PC-9 (cell line): ENCODE results near the gene COMMD9. TPM values are rescaled to one million over a fixed set of nuclear protein-coding genes. Genes with fewer than 3 reads are reported as not detected.

Experiments used
- BruUV-seq: library from RNA; stranded (reverse); fragments of 400-500 nt; replicated peaks from 2 replicates; lab custom pipeline; 2021; lab: Mats Ljungman, UMichigan
- CTCF ChIA-PET: fragments of 300-600 bp; sonication (Branson Sonifier 250); formaldehyde crosslinking; loops from one replicate; lab custom pipeline; 2022; ENCODE audit warnings: antibody characterized with exemption; lab: Charles Lee
- POLR2A ChIA-PET: fragments of 300-600 bp; sonication (Branson Sonifier 250); formaldehyde crosslinking; loops from one replicate; lab custom pipeline; 2022; ENCODE audit warnings: antibody characterized with exemption; ENCODE audit not compliant: unreplicated experiment; lab: Charles Lee
- DNase-seq, 2 experiments: peaks; one replicate each; pipeline versions ENCODE4 v3.0.0 to v3.0.0-alpha.2; 2015 to 2022; ENCODE audit warnings: mixed read lengths in 1 of 2
- H2AFZ ChIP-seq: fragments of 200-600 bp; sonication (generic); 2 replicates; pipeline ENCODE4 v1.8.1; 2017; ENCODE audit warnings: antibody characterized with exemption
- H3F3A ChIP-seq: fragments of 200-600 bp; sonication (generic); 2 replicates; pipeline ENCODE4 v1.8.1; 2017; ENCODE audit warnings: antibody characterized with exemption, mild to moderate bottlenecking, low read depth; ENCODE audit not compliant: insufficient read depth
- H3K27ac ChIP-seq: fragments of 200-600 bp; sonication (generic); 2 replicates; pipeline ENCODE4 v1.6.1; 2016; ENCODE audit warnings: mixed run types
- H3K27me3 ChIP-seq: fragments of 200-600 bp; sonication (generic); 2 replicates; pipeline ENCODE4 v1.6.1; 2016; ENCODE audit warnings: low read depth, mixed run types; ENCODE audit not compliant: insufficient read depth
- H3K36me3 ChIP-seq: fragments of 200-600 bp; sonication (generic); 2 replicates; pipeline ENCODE4 v1.6.1; 2016; ENCODE audit warnings: low read depth, mixed run types
- H3K4me1 ChIP-seq: fragments of 200-600 bp; sonication (generic); replicated peaks from 2 replicates; pipeline ENCODE4 v1.6.1; 2016; ENCODE audit warnings: mixed run types; ENCODE audit not compliant: insufficient read depth
- H3K4me2 ChIP-seq: fragments of 200-600 bp; sonication (generic); 2 replicates; pipeline ENCODE4 v1.6.1; 2017; ENCODE audit warnings: mixed run types
- H3K4me3 ChIP-seq: fragments of 200-600 bp; sonication (generic); 2 replicates; pipeline ENCODE4 v1.6.1; 2016; ENCODE audit warnings: mixed run types
- H3K79me2 ChIP-seq: fragments of 200-600 bp; sonication (generic); 2 replicates; pipeline ENCODE4 v1.6.1; 2017; ENCODE audit warnings: low read depth, mixed run types
- H3K9me2 ChIP-seq: fragments of 200-600 bp; sonication (generic); 2 replicates; pipeline ENCODE4 v1.8.1; 2017; ENCODE audit warnings: mild to moderate bottlenecking; ENCODE audit not compliant: insufficient read depth
- H3K9me3 ChIP-seq: fragments of 200-600 bp; sonication (generic); 2 replicates; pipeline ENCODE4 v1.8.1; 2016; ENCODE audit warnings: low read depth; ENCODE audit not compliant: insufficient read depth
- H4K20me1 ChIP-seq: fragments of 200-600 bp; sonication (generic); 2 replicates; pipeline ENCODE4 v1.8.1; 2017; ENCODE audit not compliant: insufficient read depth
- EZH2 ChIP-seq: fragments of 200-600 bp; sonication (generic); IDR thresholded peaks from 2 replicates; pipeline ENCODE4 v1.8.0; 2017; ENCODE audit warnings: antibody characterized with exemption, low read depth
- intact Hi-C: fragments of 100-400 bp; cut with micrococcal nuclease; formaldehyde crosslinking; loops from one replicate; pipeline ENCODE4 v1.10.0; 2022; ENCODE audit not compliant: unreplicated experiment
- total RNA-seq: library from RNA; stranded (reverse); gene quantifications from 2 replicates; pipeline ENCODE4 v1.2.3, GENCODE V29; 2021
- TF ChIP-seq, protein P1 (sequence below): fragments of 200-600 bp; sonication (generic); conservative IDR thresholded peaks from 2 replicates; pipeline ENCODE4 v1.6.1; 2017; ENCODE audit warnings: mixed run types, antibody characterized with exemption, mild to moderate bottlenecking, moderate library complexity

The COMMD9 gene
- total RNA-seq, 1 experiment from 2014 or later = 77.5 TPM

DNA sequence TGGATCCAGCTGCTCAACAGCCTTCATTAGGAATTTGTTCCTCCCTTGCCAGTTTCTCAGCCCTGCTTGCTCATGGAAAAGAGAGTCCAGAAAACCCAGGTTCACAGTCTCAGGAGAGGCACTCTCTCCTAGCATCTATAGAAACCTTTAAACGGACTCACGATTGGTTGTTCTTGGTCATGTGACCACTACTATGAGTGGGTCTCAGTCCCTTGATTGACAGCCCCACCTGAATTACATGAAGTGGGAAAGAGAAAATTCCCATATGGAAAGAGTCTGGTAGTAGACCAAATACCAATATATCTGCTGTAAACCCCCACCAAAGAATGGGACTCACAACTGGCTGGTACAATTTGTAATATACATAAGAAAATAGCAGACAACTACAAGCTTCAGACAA lies 54.4 kb downstream of the COMMD9 start:
- Histone ChIP-seq H3K4me1 (no peaks in the 10 kb centered on the region), H3K79me2 (no peaks in the 10 kb centered on the region), H3K9me2 (no peaks in the 10 kb centered on the region; the same call in 1 of the 2 replicates), H3K4me3 (no peak overlapping the region), H3K36me3 (no peaks in the 10 kb centered on the region), H4K20me1 (no peaks in the 10 kb centered on the region), H3K27me3 (no peaks in the 10 kb centered on the region), H2AFZ (no peak overlapping the region), H3K27ac (no peak overlapping the region), H3F3A (no peaks in the 10 kb centered on the region), H3K9me3 (no peaks in the 10 kb centered on the region), H3K4me2 (no peak overlapping the region)
- TF ChIP-seq, protein P1, sequence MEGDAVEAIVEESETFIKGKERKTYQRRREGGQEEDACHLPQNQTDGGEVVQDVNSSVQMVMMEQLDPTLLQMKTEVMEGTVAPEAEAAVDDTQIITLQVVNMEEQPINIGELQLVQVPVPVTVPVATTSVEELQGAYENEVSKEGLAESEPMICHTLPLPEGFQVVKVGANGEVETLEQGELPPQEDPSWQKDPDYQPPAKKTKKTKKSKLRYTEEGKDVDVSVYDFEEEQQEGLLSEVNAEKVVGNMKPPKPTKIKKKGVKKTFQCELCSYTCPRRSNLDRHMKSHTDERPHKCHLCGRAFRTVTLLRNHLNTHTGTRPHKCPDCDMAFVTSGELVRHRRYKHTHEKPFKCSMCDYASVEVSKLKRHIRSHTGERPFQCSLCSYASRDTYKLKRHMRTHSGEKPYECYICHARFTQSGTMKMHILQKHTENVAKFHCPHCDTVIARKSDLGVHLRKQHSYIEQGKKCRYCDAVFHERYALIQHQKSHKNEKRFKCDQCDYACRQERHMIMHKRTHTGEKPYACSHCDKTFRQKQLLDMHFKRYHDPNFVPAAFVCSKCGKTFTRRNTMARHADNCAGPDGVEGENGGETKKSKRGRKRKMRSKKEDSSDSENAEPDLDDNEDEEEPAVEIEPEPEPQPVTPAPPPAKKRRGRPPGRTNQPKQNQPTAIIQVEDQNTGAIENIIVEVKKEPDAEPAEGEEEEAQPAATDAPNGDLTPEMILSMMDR = no peak
- TF ChIP-seq EZH2 = no peak
- BruUV-seq = no TSS peak
- DNase-seq = no peak
- ChIA-PET POLR2A (no interaction called here), CTCF (no interaction called here)
- intact Hi-C loops = no loop called here

DNA sequence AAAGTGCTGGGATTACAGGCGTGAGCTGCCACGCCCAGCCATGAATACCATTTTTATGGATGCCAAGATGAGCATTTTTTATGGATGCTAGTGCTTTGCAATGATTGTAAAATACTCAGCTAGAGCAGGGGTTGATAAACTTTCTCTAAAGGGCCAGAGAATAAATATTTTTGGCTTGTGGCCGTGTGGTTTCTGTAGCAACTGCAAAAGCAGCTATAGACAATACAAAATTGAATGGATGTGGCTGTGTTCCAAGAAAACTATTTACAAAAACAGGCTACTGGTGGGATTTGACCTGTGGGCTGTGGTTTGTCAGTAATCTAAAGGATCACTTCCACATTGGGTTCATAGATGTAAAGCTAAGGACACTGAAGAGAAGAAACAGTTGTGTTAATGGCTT lies 56.0 kb downstream of the COMMD9 start:
- no TSS peak for BruUV-seq
- no peak for DNase-seq
- Histone ChIP-seq H4K20me1 (no peaks in the 10 kb centered on the region), H3F3A (no peaks in the 10 kb centered on the region), H3K9me2 (no peaks in the 10 kb centered on the region; the same call in 1 of the 2 replicates), H3K79me2 (no peaks in the 10 kb centered on the region), H3K27me3 (no peaks in the 10 kb centered on the region), H3K36me3 (no peaks in the 10 kb centered on the region), H3K4me3 (no peak overlapping the region), H3K4me2 (no peak overlapping the region), H2AFZ (no peak overlapping the region), H3K4me1 (no peaks in the 10 kb centered on the region), H3K9me3 (no peaks in the 10 kb centered on the region), H3K27ac (no peak overlapping the region)
- TF ChIP-seq EZH2 = no peak
- TF ChIP-seq, protein P1 = no peak
- POLR2A ChIA-PET = no interaction called here
- intact Hi-C loops = no loop called here
- CTCF ChIA-PET = no interaction called here

DNA sequence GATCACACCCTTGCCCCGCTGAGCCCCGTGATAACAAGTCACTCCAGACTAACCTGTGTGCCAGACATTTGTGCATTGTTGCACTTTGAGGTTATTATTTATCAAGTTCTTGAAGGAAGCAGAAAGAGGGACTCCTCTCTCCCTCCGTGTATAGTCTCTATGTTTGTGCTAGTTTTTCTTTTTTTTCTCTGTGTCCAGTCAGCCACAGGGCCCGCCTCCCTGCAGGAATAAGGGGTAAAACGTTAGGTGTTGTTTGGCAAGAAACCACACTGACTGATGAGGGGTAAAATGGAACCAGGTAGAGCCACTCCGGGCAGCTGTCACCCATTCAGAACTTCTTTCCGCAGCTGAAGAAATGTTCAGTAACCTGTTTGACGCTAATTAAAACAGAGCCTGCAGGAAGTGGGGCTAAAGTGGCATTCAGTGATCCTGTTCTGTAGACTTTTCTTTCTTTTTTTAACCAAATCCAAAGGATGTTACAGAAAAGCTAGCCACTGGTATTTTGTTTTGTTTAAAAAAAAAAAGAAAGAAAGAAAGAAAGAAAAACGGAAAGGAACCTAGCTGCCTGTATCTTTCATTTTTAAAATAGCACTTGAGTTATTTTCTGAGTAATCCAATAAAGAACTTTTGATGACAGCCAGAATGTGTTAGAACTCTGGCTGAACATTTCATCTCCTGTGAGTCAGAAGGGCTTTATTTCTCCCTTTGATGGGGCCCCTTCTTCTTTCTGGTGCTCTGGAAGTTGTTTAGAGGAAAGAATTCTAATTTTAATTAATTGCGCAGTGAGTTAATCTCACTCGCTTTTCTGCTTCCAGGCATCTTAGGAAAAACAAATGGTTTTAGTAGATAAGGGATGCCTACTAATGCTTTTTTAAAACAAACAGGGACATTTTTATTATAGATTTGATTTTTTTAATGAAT lies 58.2 kb downstream of the COMMD9 start:
- no TSS peak for BruUV-seq
- H3K4me2 ChIP-seq = no peak overlapping the region
- no peaks in the 10 kb centered on the region; the same call in 1 of the 2 replicates for H3K9me2 ChIP-seq
- no peak for TF ChIP-seq EZH2
- TF ChIP-seq, protein P1 = no peak
- H4K20me1 ChIP-seq = no peaks in the 10 kb centered on the region
- H3F3A ChIP-seq = no peaks in the 10 kb centered on the region
- CTCF ChIA-PET = no interaction called here
- H3K36me3 ChIP-seq = no peaks in the 10 kb centered on the region
- no peak overlapping the region for H3K27ac ChIP-seq
- H3K27me3 ChIP-seq = no peaks in the 10 kb centered on the region
- H3K4me1 ChIP-seq = no peaks in the 10 kb centered on the region
- H3K79me2 ChIP-seq = no peaks in the 10 kb centered on the region
- H2AFZ ChIP-seq = no peak overlapping the region
- intact Hi-C loops = no loop called here
- no peak for DNase-seq
- no peak overlapping the region for H3K4me3 ChIP-seq
- no peaks in the 10 kb centered on the region for H3K9me3 ChIP-seq
- POLR2A ChIA-PET = no interaction called here
